ENCODE data around the gene MMP23B.
"Not testable (repeated sequence)": the region's sequence is repeated elsewhere in the genome, so short reads cannot be mapped to it uniquely, and the experiment has no call there.

MMP23B gene

GRCh38 chr1:1630965-1631781 is 800 bp upstream of the MMP23B start:
- no peak for DNase-seq (ENCODE audit: low spot score)

GRCh38 chr1:1633409-1633808 is 1.4 kb downstream of the MMP23B start:
- DNase-seq (ENCODE audit: low spot score) = not testable (repeated sequence)

DNA sequence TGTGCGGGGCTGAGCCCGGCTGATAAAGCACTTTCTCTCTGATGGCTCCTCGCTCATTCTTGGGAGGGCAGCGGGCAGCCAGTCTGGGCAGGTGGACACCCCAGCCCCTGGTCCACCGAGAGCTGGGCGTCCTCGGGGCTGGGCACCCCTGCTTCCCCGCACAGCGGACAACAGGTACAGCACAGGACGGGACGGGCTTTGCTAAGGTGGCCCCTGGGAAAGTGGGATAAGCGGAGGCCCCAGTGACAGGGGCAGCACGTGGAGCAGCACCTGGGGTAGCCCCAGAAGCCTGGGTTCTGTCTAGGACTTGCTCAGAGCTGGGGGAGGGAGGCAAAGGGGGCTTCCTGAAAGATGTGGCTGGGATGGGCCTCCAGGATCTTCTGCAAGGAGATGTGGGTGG is 2.6 kb downstream of the MMP23B start:
- DNase-seq (ENCODE audit: low spot score) = not testable (repeated sequence)

DNA sequence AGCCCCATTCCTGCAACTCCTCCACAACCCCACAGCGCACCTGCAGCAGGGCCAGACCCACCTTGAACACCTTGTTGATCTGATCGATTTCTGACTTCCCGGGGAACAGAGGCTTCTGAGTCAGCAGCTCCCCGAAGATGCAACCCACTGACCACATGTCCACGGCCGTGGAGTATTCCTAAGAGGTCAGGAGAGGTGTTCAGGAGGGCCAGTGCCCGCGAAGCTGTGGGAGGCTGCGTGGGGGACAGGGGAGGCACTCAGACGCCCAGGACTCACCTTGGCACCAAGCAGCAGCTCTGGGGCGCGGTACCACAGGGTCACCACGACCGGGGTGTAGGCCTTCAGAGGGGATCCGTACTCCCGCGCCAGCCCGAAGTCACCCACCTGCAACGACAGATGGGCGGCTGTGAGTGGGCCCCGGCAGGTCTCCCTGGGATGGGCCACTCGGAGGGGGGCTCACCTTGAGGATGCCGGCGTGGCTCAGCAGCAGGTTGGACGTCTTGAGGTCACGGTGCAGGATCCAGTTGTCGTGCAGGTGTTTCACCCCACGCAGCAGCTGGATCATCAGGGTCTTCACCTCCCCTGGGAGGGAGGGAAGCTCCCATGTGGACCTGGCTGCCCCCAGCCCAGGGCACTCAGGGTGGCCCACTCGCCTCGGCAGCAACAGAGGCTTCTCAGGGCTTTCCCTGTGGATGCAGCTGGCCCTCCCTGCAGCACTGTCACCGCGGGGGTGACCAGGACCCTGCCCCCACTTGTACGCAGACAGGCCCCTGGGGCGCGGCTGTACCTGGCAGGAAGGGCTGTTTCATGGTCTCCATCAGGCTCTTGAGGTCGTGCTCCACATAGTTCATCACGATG is 4.9 kb downstream of the MMP23B start:
- DNase-seq (ENCODE audit: low spot score) = not testable (repeated sequence)

DNA sequence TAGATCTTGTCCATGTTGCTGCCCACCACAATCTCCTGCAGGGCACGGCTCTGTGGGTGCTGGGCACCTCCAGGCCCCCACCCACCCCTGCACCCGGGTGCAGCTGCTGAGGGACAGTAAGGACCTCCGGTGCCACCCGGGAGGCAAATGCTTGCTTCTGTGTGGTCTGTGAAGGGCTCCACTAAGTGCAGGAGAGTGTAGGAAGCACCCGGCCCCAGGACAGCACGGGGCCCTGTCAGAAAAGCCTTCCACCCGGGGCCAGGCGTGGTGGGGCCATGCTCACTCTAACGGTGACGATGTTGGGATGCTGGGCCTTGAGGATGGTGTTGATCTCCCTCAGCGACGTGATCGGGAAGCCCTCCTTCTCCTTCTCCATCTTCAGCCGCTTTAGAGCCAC is 5.5 kb downstream of the MMP23B start:
- not testable (repeated sequence) for DNase-seq (ENCODE audit: low spot score)

- not testable (repeated sequence) for DNase-seq (ENCODE audit: low spot score)
Measured at GRCh38 chr1:1638528-1638927, 6.6 kb downstream of the MMP23B start.

- DNase-seq (ENCODE audit: low spot score) = not testable (repeated sequence)
Measured at GRCh38 chr1:1639368-1639767, 7.4 kb downstream of the MMP23B start.

DNA sequence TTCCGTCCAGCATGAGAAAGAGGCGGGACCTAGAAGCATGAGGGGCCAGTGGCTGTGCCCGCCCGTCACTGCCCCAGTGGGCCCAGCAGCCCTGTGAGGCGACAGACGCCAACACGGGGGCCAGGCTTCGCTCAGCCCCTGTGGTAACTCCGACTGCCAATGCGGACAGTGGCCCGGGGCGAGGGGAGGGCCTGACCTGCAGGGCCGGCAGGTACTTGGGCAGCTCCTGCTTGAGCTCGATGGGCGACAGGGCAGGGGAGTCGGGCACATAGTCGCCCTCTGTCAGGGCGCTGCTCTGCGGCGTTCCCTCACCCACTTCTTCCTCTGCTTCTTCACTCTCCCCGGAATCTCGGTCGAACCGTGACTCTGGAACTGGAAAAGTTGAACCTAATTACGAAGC is 8.1 kb downstream of the MMP23B start:
- not testable (repeated sequence) for DNase-seq (ENCODE audit: low spot score)

- DNase-seq (ENCODE audit: low spot score) = not testable (repeated sequence)
Measured at GRCh38 chr1:1640711-1641461, 8.9 kb downstream of the MMP23B start.

DNA sequence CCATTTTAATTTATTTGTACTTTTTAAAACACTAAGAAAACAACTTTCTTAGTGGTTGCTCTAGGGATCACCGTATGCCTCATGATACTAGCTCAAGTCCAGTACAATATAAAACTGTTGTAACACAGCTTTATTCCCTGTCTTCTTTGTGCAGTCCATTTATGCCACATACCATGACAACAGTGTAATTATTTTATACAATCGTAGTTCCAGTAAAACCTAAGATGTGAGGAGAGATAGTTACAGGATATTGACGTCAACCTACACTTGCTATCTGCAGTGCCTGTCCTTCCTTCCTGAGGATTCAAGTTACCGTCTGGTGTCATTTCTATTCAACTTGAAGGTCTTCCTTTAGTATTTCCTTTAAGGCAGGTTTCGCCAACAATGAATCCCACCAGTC is 14.4 kb downstream of the MMP23B start:
- not testable (repeated sequence) for DNase-seq (ENCODE audit: low spot score)

DNA sequence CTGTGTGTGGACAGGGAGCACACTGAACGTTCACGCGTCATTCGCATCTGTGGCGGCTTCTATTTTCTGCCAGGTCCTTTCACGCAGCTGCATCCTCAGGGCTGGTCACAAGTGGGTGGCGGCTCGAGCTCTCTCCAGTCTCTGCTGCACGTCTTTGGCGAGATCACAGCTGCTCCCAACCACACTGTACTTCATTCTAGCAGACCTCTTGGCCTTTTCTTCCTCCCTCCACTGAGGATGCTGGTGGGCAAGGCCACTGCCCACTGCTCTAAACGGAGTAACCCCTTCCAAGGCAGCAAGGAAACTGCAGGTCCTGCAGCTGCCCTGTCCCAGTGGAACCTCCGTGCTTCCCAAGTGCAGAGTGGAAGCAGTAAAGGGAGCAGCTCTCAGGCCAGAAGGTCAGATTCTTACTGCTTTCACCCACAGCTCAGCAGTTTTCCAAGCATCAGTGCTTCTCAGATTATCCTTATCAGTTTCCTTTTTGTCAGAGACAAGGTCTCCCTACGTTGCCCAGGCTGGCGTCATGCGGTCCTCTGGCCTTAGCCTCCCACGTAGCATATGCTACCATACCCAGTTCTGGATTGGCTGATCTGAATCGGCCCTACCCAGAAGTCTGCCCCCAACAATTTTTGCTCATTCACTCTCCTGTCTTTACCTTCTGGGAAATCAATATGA is 15.7 kb downstream of the MMP23B start:
- DNase-seq (ENCODE audit: low spot score) = peak; percentile 81

- DNase-seq (ENCODE audit: low spot score) = not testable (repeated sequence)
Measured at GRCh38 chr1:1648265-1648664, 16.3 kb downstream of the MMP23B start.

GRCh38 chr1:1658583-1659549 is 26.9 kb downstream of the MMP23B start, which contains the start of gene CDK11B:
Gene CDK11B, minus strand, starts transcription at chr1:1659004. Its CDS starts 1,519 bp downstream, at chr1:1657485.
- DNase-seq (ENCODE audit: low spot score) = peak; percentile 97

DNA sequence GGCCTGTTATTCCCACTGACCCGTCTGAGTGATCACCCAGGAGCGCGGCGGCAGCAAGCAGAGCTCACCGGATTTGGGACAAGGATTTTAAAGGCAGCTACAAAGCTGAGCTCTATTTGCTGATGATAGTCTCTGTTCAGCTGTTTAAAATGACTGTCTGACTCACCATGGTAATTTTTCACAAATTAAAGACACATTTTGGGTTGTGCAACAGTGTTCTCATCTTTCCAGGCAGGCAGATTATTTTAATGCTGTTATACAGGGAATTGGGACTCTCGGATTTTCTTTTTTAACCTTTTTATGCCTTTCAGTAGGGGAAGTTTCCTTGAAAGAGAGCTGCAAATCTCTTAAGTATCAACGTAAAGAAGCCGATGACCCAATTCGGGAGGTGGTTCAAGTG is 30.4 kb downstream of the MMP23B start:
- not testable (repeated sequence) for DNase-seq (ENCODE audit: low spot score)

GRCh38 chr1:1662830-1663560 is 31.0 kb downstream of the MMP23B start:
- DNase-seq (ENCODE audit: low spot score) = not testable (repeated sequence)

GRCh38 chr1:1664318-1664717 is 32.3 kb downstream of the MMP23B start:
- DNase-seq (ENCODE audit: low spot score) = not testable (repeated sequence)

GRCh38 chr1:1664941-1665814 is 33.2 kb downstream of the MMP23B start:
- DNase-seq (ENCODE audit: low spot score) = no peak

DNA sequence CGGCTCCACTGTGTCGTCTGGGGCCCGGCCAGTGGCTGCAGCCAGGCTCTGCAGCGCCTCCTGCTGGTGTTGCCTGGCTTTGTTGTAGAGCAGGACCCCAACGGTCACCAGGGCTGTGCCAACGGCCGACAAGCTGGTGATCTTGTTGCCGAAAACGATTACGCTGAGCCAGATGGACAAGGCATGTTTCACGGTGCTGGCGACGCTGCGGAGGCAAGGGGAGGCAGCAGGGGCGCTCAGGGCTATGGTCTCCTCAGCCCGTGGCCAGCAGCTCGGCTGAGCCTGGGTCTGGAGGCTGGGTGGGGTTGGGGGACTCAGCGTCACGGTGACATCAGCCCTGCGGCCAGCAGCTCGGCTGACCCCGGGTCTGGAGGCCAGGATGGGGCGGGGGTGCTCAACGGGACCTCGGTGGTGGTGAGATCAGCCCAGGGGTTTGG is 33.9 kb downstream of the MMP23B start:
- peak; percentile 42 for DNase-seq (ENCODE audit: low spot score)

GRCh38 chr1:1666526-1666925 is 34.6 kb downstream of the MMP23B start:
- DNase-seq (ENCODE audit: low spot score) = no peak
